ENCODE data around the gene ABCA4. TPM values are rescaled to one million over a fixed set of nuclear protein-coding genes. Genes with fewer than 3 reads are reported as not detected.
"Not testable (repeated sequence)": the region's sequence is repeated elsewhere in the genome, so short reads cannot be mapped to it uniquely, and the experiment has no call there.

ABCA4 gene
- total and polyA plus RNA-seq, 7 donors = 0.14 to 1.1 (median 0.16) TPM; not detected in 2

GRCh38 chr1:93955765-93956164 lies 165.2 kb downstream of the ABCA4 start:
- no peak for DNase-seq
- Histone ChIP-seq H3K36me3 (no peaks in the 10 kb centered on the region), H3K9me3 (peaks cover 0 to 7% (median 0%) of the 10 kb centered on the region in 4 donors), H3K4me1 (no peaks in the 10 kb centered on the region), H3K4me3 (no peak overlapping the region), H3K27ac (no peak overlapping the region), H3K27me3 (no peaks in the 10 kb centered on the region)
- WGBS, 2 donors = 63 to 81% methylated on average over 1 of the region's 1 CpG
- intact Hi-C loops (cut with DNase I) = no loop called here
- TF ChIP-seq POLR2A (IDR thresholded peaks at IDR 0.05) (no peak), EP300 (IDR thresholded peaks at IDR 0.05) (no peak), POLR2AphosphoS5 (IDR thresholded peaks at IDR 0.05) (no peak)
- TF ChIP-seq, protein P1, sequence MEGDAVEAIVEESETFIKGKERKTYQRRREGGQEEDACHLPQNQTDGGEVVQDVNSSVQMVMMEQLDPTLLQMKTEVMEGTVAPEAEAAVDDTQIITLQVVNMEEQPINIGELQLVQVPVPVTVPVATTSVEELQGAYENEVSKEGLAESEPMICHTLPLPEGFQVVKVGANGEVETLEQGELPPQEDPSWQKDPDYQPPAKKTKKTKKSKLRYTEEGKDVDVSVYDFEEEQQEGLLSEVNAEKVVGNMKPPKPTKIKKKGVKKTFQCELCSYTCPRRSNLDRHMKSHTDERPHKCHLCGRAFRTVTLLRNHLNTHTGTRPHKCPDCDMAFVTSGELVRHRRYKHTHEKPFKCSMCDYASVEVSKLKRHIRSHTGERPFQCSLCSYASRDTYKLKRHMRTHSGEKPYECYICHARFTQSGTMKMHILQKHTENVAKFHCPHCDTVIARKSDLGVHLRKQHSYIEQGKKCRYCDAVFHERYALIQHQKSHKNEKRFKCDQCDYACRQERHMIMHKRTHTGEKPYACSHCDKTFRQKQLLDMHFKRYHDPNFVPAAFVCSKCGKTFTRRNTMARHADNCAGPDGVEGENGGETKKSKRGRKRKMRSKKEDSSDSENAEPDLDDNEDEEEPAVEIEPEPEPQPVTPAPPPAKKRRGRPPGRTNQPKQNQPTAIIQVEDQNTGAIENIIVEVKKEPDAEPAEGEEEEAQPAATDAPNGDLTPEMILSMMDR (IDR thresholded peaks at IDR 0.05) = no peak

GRCh38 chr1:93947002-93947686 lies 173.8 kb downstream of the ABCA4 start:
- 59 to 84% methylated on average over 2 of the region's 2 CpGs for WGBS, 2 donors
- H3K36me3 ChIP-seq; H3K4me1 ChIP-seq; H3K4me3 ChIP-seq; intact Hi-C loops (cut with DNase I); DNase-seq; H3K27me3 ChIP-seq; H3K9me3 ChIP-seq; H3K27ac ChIP-seq: not testable (repeated sequence)

Other genes starting within 250 kb of the ABCA4 start
- gene DNTTIP2, start 241.9 kb downstream of the ABCA4 start, total RNA-seq = 10 to 100 TPM; 24.6 to 48.9 (median 35.3) TPM
- 10 to 100 TPM; 22.2 to 29.5 (median 23.4) TPM for gene DNTTIP2, start 241.9 kb downstream of the ABCA4 start, polyA plus RNA-seq
- 1 to 10 TPM; 3.9 to 6.4 (median 5.6) TPM for gene GCLM, start 211.7 kb downstream of the ABCA4 start, total RNA-seq
- gene GCLM, start 211.7 kb downstream of the ABCA4 start, polyA plus RNA-seq = 1 to 10 TPM; 4.2 to 8.4 (median 8.3) TPM
- gene ARHGAP29, start 116.4 kb upstream of the ABCA4 start, total RNA-seq = 10 to 100 TPM; 23.2 to 48.2 (median 32.0) TPM
- gene ARHGAP29, start 116.4 kb upstream of the ABCA4 start, polyA plus RNA-seq = 1 to 10 TPM; 1.2 to 3.6 (median 3.1) TPM